ENCODE results near the gene CMYA5. TPM values are rescaled to one million over a fixed set of nuclear protein-coding genes. Genes with fewer than 3 reads are reported as not detected.

Gene CMYA5
- total and polyA plus RNA-seq, 2 donors (not counting 3 experiments of a cell fraction or from before 2014, with no cell fraction given): 0.04 to 0.20 TPM

DNA sequence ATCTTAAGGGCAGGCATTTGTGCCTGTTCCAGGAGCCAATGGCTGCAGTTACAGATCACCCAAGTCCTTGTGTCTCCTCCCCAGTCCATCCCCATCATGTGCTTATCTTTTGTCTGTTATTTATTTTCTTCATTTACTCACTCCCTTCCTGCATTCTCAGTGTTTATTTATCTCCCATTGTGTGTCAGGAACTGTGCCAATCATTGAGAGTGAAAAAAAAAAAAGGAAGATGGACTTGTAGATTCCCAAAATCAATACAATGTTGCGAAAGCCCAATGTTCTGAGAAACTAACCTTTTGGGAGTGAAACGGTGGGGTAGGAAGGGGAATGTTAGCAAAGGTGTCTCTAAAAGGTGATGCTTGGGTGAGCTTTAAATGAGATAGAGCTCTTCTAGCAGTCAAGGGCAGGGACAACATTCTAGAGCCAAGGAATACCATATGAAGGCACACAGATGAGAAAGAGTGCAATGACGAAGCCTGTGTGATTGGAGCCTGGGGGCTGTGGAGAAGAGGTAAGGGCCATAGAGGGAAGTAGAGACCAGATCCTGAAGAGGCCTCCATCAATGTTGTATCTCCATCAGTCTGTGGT is 53.0 kb downstream of the CMYA5 start:
- no peak for FAIRE-seq
- H3K9ac ChIP-seq (replicated peaks; ENCODE audit: extremely low read depth, insufficient read depth, low read length): no peak overlapping the region
- no peaks in the 10 kb centered on the region for H3K36me3 ChIP-seq (ENCODE audit: control insufficient read depth in 2 of 2, extremely low read depth in 1 of 2, insufficient read depth in 2 of 2, low read length in 2 of 2)
- no peaks in the 10 kb centered on the region for H3K9me1 ChIP-seq (replicated peaks; ENCODE audit: control insufficient read depth, extremely low read depth, insufficient read depth, low read length)
- H3K9me3 ChIP-seq (replicated peaks; ENCODE audit: control insufficient read depth, insufficient read depth, low read length): no peaks in the 10 kb centered on the region
- no peak overlapping the region for H2AFZ ChIP-seq (ENCODE audit: low read depth, low read length)
- H3K4me2 ChIP-seq (ENCODE audit: insufficient read depth, low read length): no peak overlapping the region
- no peak overlapping the region for H3K27ac ChIP-seq (ENCODE audit: insufficient read depth, low read depth, low read length)
- dilution Hi-C loops (cut with MboI; ENCODE audit: extremely low pct_ligation_motif_present, low sequenced_read_pairs): no loop called here
- no peaks in the 10 kb centered on the region for H3K4me1 ChIP-seq (ENCODE audit: control insufficient read depth, extremely low read depth, insufficient read depth, low read length)
- TF ChIP-seq POLR2A (IDR thresholded peaks at IDR 0.05; ENCODE audit: low read depth, low read length) (no peak), POLR2AphosphoS5 (IDR thresholded peaks at IDR 0.05; ENCODE audit: insufficient read depth, low read depth, low read length) (no peak), JUN (IDR thresholded peaks at IDR 0.05; ENCODE audit: borderline replicate concordance, insufficient read depth, insufficient read length, low read depth) (no peak), GATA2 (IDR thresholded peaks at IDR 0.05; ENCODE audit: insufficient read depth, insufficient read length, low read depth, low read length) (no peak), MYC (IDR thresholded peaks at IDR 0.05; ENCODE audit: low read depth, low read length) (no peak), FOS (IDR thresholded peaks at IDR 0.05; ENCODE audit: borderline replicate concordance, insufficient read depth, low read length) (no peak), EZH2 (IDR thresholded peaks at IDR 0.05; ENCODE audit: borderline replicate concordance, low read depth, low read length, severe bottlenecking) (no peak)
- TF ChIP-seq, protein P1, sequence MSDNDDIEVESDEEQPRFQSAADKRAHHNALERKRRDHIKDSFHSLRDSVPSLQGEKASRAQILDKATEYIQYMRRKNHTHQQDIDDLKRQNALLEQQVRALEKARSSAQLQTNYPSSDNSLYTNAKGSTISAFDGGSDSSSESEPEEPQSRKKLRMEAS (IDR thresholded peaks at IDR 0.05; ENCODE audit: insufficient read depth, insufficient read length): no peak
- TF ChIP-seq, protein P2, sequence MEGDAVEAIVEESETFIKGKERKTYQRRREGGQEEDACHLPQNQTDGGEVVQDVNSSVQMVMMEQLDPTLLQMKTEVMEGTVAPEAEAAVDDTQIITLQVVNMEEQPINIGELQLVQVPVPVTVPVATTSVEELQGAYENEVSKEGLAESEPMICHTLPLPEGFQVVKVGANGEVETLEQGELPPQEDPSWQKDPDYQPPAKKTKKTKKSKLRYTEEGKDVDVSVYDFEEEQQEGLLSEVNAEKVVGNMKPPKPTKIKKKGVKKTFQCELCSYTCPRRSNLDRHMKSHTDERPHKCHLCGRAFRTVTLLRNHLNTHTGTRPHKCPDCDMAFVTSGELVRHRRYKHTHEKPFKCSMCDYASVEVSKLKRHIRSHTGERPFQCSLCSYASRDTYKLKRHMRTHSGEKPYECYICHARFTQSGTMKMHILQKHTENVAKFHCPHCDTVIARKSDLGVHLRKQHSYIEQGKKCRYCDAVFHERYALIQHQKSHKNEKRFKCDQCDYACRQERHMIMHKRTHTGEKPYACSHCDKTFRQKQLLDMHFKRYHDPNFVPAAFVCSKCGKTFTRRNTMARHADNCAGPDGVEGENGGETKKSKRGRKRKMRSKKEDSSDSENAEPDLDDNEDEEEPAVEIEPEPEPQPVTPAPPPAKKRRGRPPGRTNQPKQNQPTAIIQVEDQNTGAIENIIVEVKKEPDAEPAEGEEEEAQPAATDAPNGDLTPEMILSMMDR (IDR thresholded peaks at IDR 0.05; ENCODE audit: extremely low read depth in 1 of 2, insufficient read depth in 1 of 2, low read depth in 1 of 2, low read length in 2 of 2): no peak
- peaks cover 0 to 3% of the 10 kb centered on the region in 2 experiments for H3K27me3 ChIP-seq (ENCODE audit: control insufficient read depth in 2 of 2, insufficient read depth in 2 of 2, low read length in 2 of 2)
- CTCF ChIA-PET: interaction anchor here (1.2 kb wide), 1 partner anchor 24 kb away, joined by 3 read pairs; no protein-coding TSS in a partner anchor
- POLR2A ChIA-PET: no interaction called here
- no peaks in the 10 kb centered on the region for H4K20me1 ChIP-seq (replicated peaks; ENCODE audit: control insufficient read depth, extremely low read depth, insufficient read depth, low read length)
- no peaks in the 10 kb centered on the region for H3K79me2 ChIP-seq (ENCODE audit: control insufficient read depth, insufficient read depth, low read length)
- no TSS peak for BruUV-seq (replicated peaks)
- no peak for DNase-seq (ENCODE audit: low read depth, low spot score)
- intact Hi-C loops (cut with micrococcal nuclease): no loop called here
- H3K4me3 ChIP-seq (replicated peaks in 1 of 3; ENCODE audit: insufficient read depth in 1 of 3, low read depth in 1 of 3, low read length in 3 of 3): no peak overlapping the region

All from endothelial cell of umbilical vein (primary cell).